ENCODE data around the gene KPNA1.

Gene KPNA1

DNA sequence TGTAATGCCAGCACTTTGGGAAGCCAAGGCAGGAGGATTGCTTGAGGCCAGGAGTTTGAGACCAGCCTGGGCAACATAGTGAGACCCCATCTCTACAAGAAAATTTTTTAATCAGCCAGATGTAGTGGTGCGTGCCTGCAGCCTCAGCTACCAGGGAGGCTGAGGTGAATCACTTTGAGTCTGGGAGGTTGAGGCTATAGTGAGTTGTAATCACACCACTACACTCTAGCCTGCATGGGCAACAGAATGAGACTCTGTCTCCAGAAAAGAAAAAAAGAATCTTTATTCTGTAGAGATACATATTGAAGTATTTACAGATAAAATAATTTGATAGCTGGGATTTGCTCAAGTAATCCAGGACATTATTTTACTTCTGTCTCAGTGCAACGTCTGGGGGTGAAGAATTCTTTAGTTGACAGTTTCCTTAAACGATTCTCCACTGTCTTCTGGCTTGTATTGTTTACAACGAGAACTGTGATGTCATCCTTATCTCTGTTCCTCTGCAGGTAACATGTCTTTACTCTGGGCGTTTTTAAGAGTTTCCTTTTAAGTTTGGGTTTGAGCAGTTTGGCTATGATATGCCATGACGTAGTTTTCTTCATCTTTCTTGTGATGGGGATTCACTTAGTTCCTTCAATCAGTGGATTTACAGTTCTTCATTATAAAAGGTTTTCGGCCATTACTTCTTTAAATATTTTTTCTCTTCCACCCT is 26.3 kb downstream of the KPNA1 start:
- H3K9ac ChIP-seq (ENCODE audit: low read length in 5 of 5), result no peak overlapping the region
- H3K27me3 ChIP-seq (ENCODE audit: control insufficient read depth in 5 of 5, insufficient read depth in 4 of 5, low read length in 5 of 5), result no peaks in the 10 kb centered on the region
- H3K36me3 ChIP-seq (ENCODE audit: control insufficient read depth in 5 of 5, insufficient read depth in 5 of 5, low read length in 5 of 5), result peaks cover 3 to 13% (median 3%) of the 10 kb centered on the region in 5 donors
- H3K27ac ChIP-seq (ENCODE audit: low read depth, low read length), result no peak overlapping the region
- peaks cover 0 to 6% (median 0%) of the 10 kb centered on the region in 5 donors for H3K4me1 ChIP-seq (ENCODE audit: control insufficient read depth in 5 of 5, insufficient read depth in 5 of 5, low read length in 5 of 5)
- H3K4me3 ChIP-seq (ENCODE audit: low read depth in 1 of 5, low read length in 5 of 5), result no peak overlapping the region
- no peaks in the 10 kb centered on the region for H3K9me3 ChIP-seq (ENCODE audit: control insufficient read depth in 5 of 5, low read length in 5 of 5)

DNA sequence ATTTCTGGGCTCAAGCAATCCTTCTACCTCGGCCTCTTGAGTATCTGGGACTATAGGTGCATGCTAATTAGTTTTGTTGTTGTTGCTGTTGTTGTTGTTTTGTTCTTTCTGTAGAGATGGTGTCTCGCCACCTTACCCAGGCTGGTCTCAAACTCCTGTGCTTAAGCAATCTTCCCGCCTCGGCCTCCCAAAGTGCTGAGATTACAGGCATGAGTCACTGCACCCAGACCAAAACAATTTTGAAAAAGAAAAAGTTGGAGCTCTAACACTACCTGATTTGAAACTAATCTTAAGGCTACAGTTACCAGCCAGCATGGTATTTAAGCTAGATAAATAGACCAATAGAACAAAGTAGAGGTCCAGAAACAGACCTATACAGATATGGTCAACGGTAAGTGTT is 29.8 kb downstream of the KPNA1 start:
- Histone ChIP-seq H3K9ac (ENCODE audit: low read length in 5 of 5) (no peak overlapping the region), H3K27ac (ENCODE audit: low read depth, low read length) (no peak overlapping the region), H3K36me3 (ENCODE audit: control insufficient read depth in 5 of 5, insufficient read depth in 5 of 5, low read length in 5 of 5) (peaks cover 0 to 3% (median 0%) of the 10 kb centered on the region in 5 donors), H3K4me1 (ENCODE audit: control insufficient read depth in 5 of 5, insufficient read depth in 5 of 5, low read length in 5 of 5) (peaks cover 0 to 9% (median 0%) of the 10 kb centered on the region in 5 donors), H3K9me3 (ENCODE audit: control insufficient read depth in 5 of 5, low read length in 5 of 5) (no peaks in the 10 kb centered on the region), H3K4me3 (ENCODE audit: low read depth in 1 of 5, low read length in 5 of 5) (no peak overlapping the region), H3K27me3 (ENCODE audit: control insufficient read depth in 5 of 5, insufficient read depth in 4 of 5, low read length in 5 of 5) (no peaks in the 10 kb centered on the region)

DNA sequence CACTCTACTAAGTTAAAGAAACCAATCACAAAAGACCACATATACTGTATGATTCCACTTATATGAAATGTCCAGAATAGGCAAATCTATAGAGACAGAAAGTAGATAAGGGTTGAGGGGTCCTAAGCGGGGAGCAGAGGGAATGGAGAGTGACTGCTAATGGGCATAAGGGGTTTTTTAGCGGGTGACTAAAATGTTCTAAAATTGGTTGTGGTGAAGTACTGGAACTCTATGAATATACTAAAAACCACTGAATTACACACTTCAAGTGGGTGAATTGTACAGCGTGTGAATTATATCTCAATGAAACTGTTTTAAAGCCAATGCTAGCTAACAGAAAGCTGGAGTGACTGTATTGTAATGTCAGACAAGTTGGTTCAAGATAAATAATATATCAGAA is 33.3 kb downstream of the KPNA1 start:
- H3K27ac ChIP-seq (ENCODE audit: low read depth, low read length), result no peak overlapping the region
- no peak overlapping the region for H3K4me3 ChIP-seq (ENCODE audit: low read depth in 1 of 5, low read length in 5 of 5)
- peaks cover 0 to 3% (median 0%) of the 10 kb centered on the region in 5 donors for H3K36me3 ChIP-seq (ENCODE audit: control insufficient read depth in 5 of 5, insufficient read depth in 5 of 5, low read length in 5 of 5)
- no peak overlapping the region for H3K9ac ChIP-seq (ENCODE audit: low read length in 5 of 5)
- H3K27me3 ChIP-seq (ENCODE audit: control insufficient read depth in 5 of 5, insufficient read depth in 4 of 5, low read length in 5 of 5), result no peaks in the 10 kb centered on the region
- H3K4me1 ChIP-seq (ENCODE audit: control insufficient read depth in 5 of 5, insufficient read depth in 5 of 5, low read length in 5 of 5), result peaks cover 0 to 4% (median 0%) of the 10 kb centered on the region in 5 donors
- H3K9me3 ChIP-seq (ENCODE audit: control insufficient read depth in 5 of 5, low read length in 5 of 5), result no peaks in the 10 kb centered on the region

DNA sequence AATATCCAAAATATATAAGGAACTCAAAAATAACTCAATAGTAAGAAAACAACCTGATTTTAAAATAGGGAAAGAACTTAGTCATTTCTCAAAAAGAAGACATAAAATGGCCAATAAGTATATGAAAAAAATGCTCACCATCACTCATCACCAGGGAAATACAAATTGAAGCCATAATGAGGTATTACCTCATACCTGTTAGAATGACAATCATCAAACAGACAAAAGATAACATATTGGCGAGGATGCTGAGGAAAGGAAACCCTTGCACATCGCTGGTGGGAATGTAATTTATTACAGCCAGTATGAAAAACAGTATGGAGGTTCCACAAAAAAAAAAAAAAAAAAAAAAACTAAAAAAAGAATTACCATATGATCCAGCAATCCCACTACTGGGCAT is 38.2 kb downstream of the KPNA1 start:
- Histone ChIP-seq H3K9me3 (ENCODE audit: control insufficient read depth in 5 of 5, low read length in 5 of 5) (no peaks in the 10 kb centered on the region), H3K36me3 (ENCODE audit: control insufficient read depth in 5 of 5, insufficient read depth in 5 of 5, low read length in 5 of 5) (peaks cover 0 to 3% (median 0%) of the 10 kb centered on the region in 5 donors), H3K27ac (ENCODE audit: low read depth, low read length) (no peak overlapping the region), H3K27me3 (ENCODE audit: control insufficient read depth in 5 of 5, insufficient read depth in 4 of 5, low read length in 5 of 5) (no peaks in the 10 kb centered on the region), H3K4me3 (ENCODE audit: low read depth in 1 of 5, low read length in 5 of 5) (no peak overlapping the region), H3K9ac (ENCODE audit: low read length in 5 of 5) (no peak overlapping the region), H3K4me1 (ENCODE audit: control insufficient read depth in 5 of 5, insufficient read depth in 5 of 5, low read length in 5 of 5) (no peaks in the 10 kb centered on the region)

DNA sequence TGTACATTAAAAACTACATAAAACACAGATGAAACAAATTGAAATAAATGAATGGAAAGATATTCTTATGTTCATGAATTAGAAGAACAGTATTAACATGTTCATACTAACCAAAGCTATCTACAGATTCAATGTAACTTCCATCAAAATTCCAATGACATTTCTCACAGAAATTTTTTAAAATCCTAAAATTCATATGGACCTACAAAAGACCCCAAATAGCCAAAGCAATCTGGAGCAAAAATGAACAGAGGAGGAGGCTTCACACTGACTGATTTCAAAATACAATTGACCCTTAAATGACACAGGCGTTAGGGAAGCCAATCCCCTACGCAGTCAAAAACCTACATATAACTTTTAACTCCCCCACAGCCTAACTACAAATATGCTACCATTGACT is 39.4 kb downstream of the KPNA1 start:
- peaks cover 0 to 3% (median 0%) of the 10 kb centered on the region in 5 donors for H3K36me3 ChIP-seq (ENCODE audit: control insufficient read depth in 5 of 5, insufficient read depth in 5 of 5, low read length in 5 of 5)
- no peak overlapping the region for H3K9ac ChIP-seq (ENCODE audit: low read length in 5 of 5)
- H3K4me3 ChIP-seq (ENCODE audit: low read depth in 1 of 5, low read length in 5 of 5), result no peak overlapping the region
- H3K4me1 ChIP-seq (ENCODE audit: control insufficient read depth in 5 of 5, insufficient read depth in 5 of 5, low read length in 5 of 5), result no peaks in the 10 kb centered on the region
- no peaks in the 10 kb centered on the region for H3K9me3 ChIP-seq (ENCODE audit: control insufficient read depth in 5 of 5, low read length in 5 of 5)
- no peaks in the 10 kb centered on the region for H3K27me3 ChIP-seq (ENCODE audit: control insufficient read depth in 5 of 5, insufficient read depth in 4 of 5, low read length in 5 of 5)
- H3K27ac ChIP-seq (ENCODE audit: low read depth, low read length), result no peak overlapping the region

DNA sequence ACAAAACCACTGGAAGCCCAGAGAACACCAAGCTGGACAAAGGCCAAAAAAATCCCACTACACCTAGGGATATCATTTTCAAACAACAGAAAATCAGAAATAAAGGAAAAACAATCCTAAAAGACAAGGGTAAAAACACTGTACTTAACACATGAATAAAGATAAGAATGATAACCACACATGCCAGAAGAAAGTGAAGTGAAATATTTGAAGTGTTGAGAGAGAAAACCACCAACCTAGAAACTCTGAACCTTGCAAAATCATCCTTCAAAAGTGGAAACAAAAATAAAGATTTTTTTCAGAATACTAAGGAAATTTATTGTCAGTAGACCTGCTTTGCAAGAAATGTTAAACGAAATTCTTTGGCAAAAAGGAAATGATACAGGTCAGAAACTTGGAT is 45.1 kb downstream of the KPNA1 start:
- Histone ChIP-seq H3K4me3 (ENCODE audit: low read depth in 1 of 5, low read length in 5 of 5) (no peak overlapping the region), H3K27me3 (ENCODE audit: control insufficient read depth in 5 of 5, insufficient read depth in 4 of 5, low read length in 5 of 5) (no peaks in the 10 kb centered on the region), H3K9ac (ENCODE audit: low read length in 5 of 5) (no peak overlapping the region), H3K4me1 (ENCODE audit: control insufficient read depth in 5 of 5, insufficient read depth in 5 of 5, low read length in 5 of 5) (no peaks in the 10 kb centered on the region), H3K27ac (ENCODE audit: low read depth, low read length) (no peak overlapping the region), H3K9me3 (ENCODE audit: control insufficient read depth in 5 of 5, low read length in 5 of 5) (no peaks in the 10 kb centered on the region), H3K36me3 (ENCODE audit: control insufficient read depth in 5 of 5, insufficient read depth in 5 of 5, low read length in 5 of 5) (peaks cover 0 to 13% (median 5%) of the 10 kb centered on the region in 5 donors)

DNA sequence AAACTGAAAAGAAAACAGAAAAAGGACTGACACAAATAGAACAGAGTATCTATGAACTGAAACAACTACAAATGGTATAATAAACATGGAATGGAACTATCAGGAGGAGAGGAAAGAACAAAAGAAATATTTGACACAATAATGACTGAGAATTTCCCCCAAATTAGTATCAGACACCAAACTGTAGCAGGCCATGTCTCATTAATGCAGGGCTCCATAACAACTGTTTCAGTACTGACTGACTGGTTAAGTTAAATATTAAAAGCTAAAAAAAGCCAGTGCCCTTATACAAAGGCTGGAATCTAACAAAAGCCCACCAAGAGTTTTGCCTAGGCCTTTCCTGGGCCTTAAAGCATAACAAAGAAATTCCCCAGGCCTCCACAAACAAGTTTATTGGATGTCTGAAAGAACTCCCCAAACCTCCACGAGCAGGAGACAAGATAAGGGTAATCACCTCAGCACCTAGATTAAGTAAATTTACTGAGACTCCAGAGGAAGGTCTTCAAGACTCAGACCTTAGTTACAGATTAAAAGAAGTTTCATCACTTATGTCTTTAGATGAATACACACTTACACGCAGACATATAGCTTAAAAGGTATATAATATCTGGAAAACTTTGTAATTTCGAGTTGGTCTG is 45.7 kb downstream of the KPNA1 start:
- no peaks in the 10 kb centered on the region for H3K27me3 ChIP-seq (ENCODE audit: control insufficient read depth in 5 of 5, insufficient read depth in 4 of 5, low read length in 5 of 5)
- no peaks in the 10 kb centered on the region for H3K9me3 ChIP-seq (ENCODE audit: control insufficient read depth in 5 of 5, low read length in 5 of 5)
- H3K4me1 ChIP-seq (ENCODE audit: control insufficient read depth in 5 of 5, insufficient read depth in 5 of 5, low read length in 5 of 5), result no peaks in the 10 kb centered on the region
- no peak overlapping the region for H3K4me3 ChIP-seq (ENCODE audit: low read depth in 1 of 5, low read length in 5 of 5)
- no peak overlapping the region for H3K9ac ChIP-seq (ENCODE audit: low read length in 5 of 5)
- peaks cover 0 to 13% (median 8%) of the 10 kb centered on the region in 5 donors for H3K36me3 ChIP-seq (ENCODE audit: control insufficient read depth in 5 of 5, insufficient read depth in 5 of 5, low read length in 5 of 5)
- no peak overlapping the region for H3K27ac ChIP-seq (ENCODE audit: low read depth, low read length)

DNA sequence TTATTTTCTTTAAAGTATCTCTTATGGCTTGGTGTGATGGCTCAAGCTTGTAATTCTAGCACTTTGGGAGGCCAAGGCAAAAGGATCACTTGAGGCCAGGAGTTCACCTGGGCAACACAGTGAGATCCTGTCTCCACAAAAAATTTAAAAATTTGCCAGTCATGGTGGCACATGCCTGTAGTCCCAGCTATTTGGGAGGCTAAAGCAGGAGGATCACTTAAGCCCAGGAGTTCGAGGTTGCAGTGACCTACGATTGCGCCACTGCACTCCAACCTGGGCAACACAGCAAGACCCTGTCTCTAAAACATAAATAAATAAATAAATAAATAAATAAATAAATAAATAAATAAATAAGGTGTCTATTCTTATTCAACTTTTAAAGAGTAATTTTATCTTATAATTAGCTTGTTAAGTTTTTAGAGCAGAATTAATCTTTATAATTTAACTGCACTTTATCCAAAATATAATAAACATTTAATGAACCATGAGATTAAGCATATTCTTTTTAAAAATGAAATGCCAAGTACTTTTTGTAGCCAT is 48.0 kb downstream of the KPNA1 start:
- Histone ChIP-seq H3K4me1 (ENCODE audit: control insufficient read depth in 5 of 5, insufficient read depth in 5 of 5, low read length in 5 of 5) (no peaks in the 10 kb centered on the region), H3K27me3 (ENCODE audit: control insufficient read depth in 5 of 5, insufficient read depth in 4 of 5, low read length in 5 of 5) (no peaks in the 10 kb centered on the region), H3K36me3 (ENCODE audit: control insufficient read depth in 5 of 5, insufficient read depth in 5 of 5, low read length in 5 of 5) (peaks cover 5 to 34% (median 15%) of the 10 kb centered on the region in 5 donors), H3K9ac (ENCODE audit: low read length in 5 of 5) (no peak overlapping the region), H3K9me3 (ENCODE audit: control insufficient read depth in 5 of 5, low read length in 5 of 5) (no peaks in the 10 kb centered on the region), H3K4me3 (ENCODE audit: low read depth in 1 of 5, low read length in 5 of 5) (no peak overlapping the region), H3K27ac (ENCODE audit: low read depth, low read length) (no peak overlapping the region)

DNA sequence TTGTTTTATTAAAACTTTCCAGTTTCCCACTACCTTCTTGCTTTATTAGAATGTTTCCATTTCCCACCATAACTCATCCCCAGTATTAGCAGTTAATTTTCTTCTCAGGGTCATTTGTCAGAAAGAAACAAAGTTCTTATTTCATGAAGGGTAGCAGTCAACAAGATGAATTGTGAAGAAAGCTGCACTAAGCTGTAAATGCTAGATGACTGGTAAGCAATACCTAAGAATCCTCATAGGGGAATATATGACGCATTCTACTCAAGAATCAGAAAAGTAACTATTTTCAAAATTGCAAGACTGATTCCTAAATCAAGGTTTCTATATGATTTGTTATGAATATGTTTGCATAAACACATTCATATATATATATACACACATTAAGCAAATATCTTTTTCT is 50.1 kb downstream of the KPNA1 start:
- Histone ChIP-seq H3K36me3 (ENCODE audit: control insufficient read depth in 5 of 5, insufficient read depth in 5 of 5, low read length in 5 of 5) (peaks cover 7 to 45% (median 20%) of the 10 kb centered on the region in 5 donors), H3K4me1 (ENCODE audit: control insufficient read depth in 5 of 5, insufficient read depth in 5 of 5, low read length in 5 of 5) (no peaks in the 10 kb centered on the region), H3K9me3 (ENCODE audit: control insufficient read depth in 5 of 5, low read length in 5 of 5) (no peaks in the 10 kb centered on the region), H3K27me3 (ENCODE audit: control insufficient read depth in 5 of 5, insufficient read depth in 4 of 5, low read length in 5 of 5) (no peaks in the 10 kb centered on the region), H3K4me3 (ENCODE audit: low read depth in 1 of 5, low read length in 5 of 5) (no peak overlapping the region), H3K9ac (ENCODE audit: low read length in 5 of 5) (no peak overlapping the region), H3K27ac (ENCODE audit: low read depth, low read length) (no peak overlapping the region)

DNA sequence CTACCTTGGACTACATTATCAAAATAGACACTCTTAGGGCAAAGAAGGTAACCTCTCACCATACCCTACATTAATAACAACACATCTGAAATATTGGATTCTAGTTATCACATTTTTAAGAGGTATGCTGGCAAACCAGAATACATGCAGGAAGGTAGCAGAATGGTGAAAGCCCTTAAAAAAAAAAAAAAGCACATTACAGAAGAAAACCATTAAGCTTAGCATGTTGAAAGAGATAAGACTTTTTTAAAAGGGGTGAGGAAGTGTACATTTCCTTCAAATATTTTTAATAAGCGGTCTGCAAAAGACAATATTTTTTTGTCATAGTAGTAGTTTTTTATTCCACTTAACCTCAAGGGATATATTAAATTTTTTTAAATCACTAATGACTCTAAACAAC is 52.3 kb downstream of the KPNA1 start:
- no peak overlapping the region for H3K27ac ChIP-seq (ENCODE audit: low read depth, low read length)
- H3K4me3 ChIP-seq (ENCODE audit: low read depth in 1 of 5, low read length in 5 of 5), result no peak overlapping the region
- H3K4me1 ChIP-seq (ENCODE audit: control insufficient read depth in 5 of 5, insufficient read depth in 5 of 5, low read length in 5 of 5), result no peaks in the 10 kb centered on the region
- H3K36me3 ChIP-seq (ENCODE audit: control insufficient read depth in 5 of 5, insufficient read depth in 5 of 5, low read length in 5 of 5), result peaks cover 23 to 64% (median 27%) of the 10 kb centered on the region in 5 donors
- H3K9ac ChIP-seq (ENCODE audit: low read length in 5 of 5), result no peak overlapping the region
- no peaks in the 10 kb centered on the region for H3K9me3 ChIP-seq (ENCODE audit: control insufficient read depth in 5 of 5, low read length in 5 of 5)
- H3K27me3 ChIP-seq (ENCODE audit: control insufficient read depth in 5 of 5, insufficient read depth in 4 of 5, low read length in 5 of 5), result no peaks in the 10 kb centered on the region

Measured in subcutaneous abdominal adipose tissue (tissue), 5 donors.